ACHN (cell line): Measurements from ENCODE around the gene FAM53B.

Experiments used
- DNase-seq: peaks from one replicate; pipeline ENCODE4 v3.0.0-alpha.2; 2015
- in situ Hi-C: cut with HindIII; loops from 2 replicates; pipeline ENCODE4 v1.10.0; 2017; ENCODE audit warnings: low sequenced_read_pairs, low pct_ligation_motif_present, low pct_unique_long_range_greater_than_20kb

The FAM53B gene

DNA sequence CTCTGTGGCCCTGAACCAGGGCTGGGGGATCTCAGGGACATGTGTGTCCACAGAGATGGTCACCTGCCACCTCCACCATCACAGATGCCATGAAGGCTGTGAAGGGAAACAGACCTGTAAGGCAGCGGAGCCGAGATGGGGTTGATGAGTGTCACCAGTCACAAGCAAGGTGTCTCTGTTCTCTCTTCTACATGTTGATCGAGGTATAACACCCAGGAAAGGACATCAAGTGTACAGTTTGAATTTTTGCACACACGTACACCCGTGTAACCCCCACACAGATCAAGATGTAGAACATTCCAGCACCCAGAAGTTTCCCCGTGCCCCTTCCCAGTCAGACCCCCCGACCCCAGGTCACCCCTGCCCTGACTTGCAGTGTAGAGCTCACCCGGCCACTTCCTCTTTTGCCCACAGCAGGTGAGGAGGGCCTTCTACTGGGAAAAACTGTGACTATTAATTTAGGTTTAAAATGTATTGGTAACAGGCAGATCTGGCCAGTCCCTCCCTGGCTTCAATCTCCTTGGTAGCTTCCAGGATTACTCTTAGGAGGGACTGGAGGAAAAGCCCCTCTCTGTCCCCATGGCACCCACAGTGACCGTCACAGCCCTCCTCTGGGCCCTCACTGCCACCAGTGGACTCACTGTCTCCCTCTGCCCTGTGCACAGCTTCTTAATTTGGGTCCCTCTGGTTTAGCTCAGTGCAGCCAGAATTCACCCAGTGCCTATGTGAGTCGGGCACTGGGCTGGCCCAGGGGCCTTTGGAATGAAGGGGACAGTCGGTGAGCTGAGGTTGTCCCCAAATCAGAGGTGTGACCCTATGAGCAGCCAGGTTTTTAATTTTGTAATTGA lies 174.3 kb downstream of the FAM53B start:
- DNase-seq = no peak
- in situ Hi-C loops = no loop called here
